HCT116 (cell line): ENCODE data around the gene DIP2A.

Experiments
- ATF3 ChIP-seq: IDR thresholded peaks from 2 replicates; pipeline ENCODE4 v1.6.1; 2012
- CEBPB ChIP-seq: IDR thresholded peaks from 2 replicates; pipeline ENCODE4 v1.6.1; 2012; ENCODE audit warnings: low read depth
- CTCF ChIP-seq, 3 experiments: fragments of 200-600 bp in 1 of 3; sonication (generic) in 1 of 3; IDR thresholded peaks in 2 of 3; conservative IDR thresholded peaks in 1 of 3; 2 replicates each; pipeline ENCODE4 v1.5.1; 2012 to 2017; ENCODE audit warnings: low read depth in 2 of 3, low read length in 2 of 3, antibody characterized with exemption in 1 of 3, borderline replicate concordance in 1 of 3, control low read depth in 1 of 3, mild to moderate bottlenecking in 1 of 3, mixed read lengths in 1 of 3, mixed run types in 1 of 3, moderate library complexity in 1 of 3; ENCODE audit not compliant: insufficient read depth in 1 of 3
- EZH2 ChIP-seq: fragments of 200-600 bp; sonication (generic); IDR thresholded peaks from 2 replicates; pipeline ENCODE4 v1.6.1; 2017; ENCODE audit warnings: antibody characterized with exemption, mixed run types
- MAX ChIP-seq: IDR thresholded peaks from 2 replicates; pipeline ENCODE4 v1.6.1; 2012
- POLR2A ChIP-seq: IDR thresholded peaks from 2 replicates; pipeline ENCODE4 v1.7.0; 2011; ENCODE audit warnings: borderline replicate concordance; ENCODE audit not compliant: insufficient read depth, insufficient read length; ENCODE audit errors: extremely low read depth
- POLR2AphosphoS5 ChIP-seq: IDR thresholded peaks from 2 replicates; pipeline ENCODE4 v1.6.1; 2011; ENCODE audit warnings: mild to moderate bottlenecking, low read depth, low read length, moderate library complexity
- RAD21 ChIP-seq: IDR thresholded peaks from 2 replicates; pipeline ENCODE4 v1.6.1; 2012; ENCODE audit warnings: low read depth, mild to moderate bottlenecking
- SIN3A ChIP-seq: IDR thresholded peaks from 2 replicates; pipeline ENCODE4 v1.6.1; 2012; ENCODE audit warnings: low read depth
- SP1 ChIP-seq: IDR thresholded peaks from 2 replicates; pipeline ENCODE4 v1.6.1; 2012; ENCODE audit warnings: low read depth
- SRF ChIP-seq: IDR thresholded peaks from 2 replicates; pipeline ENCODE4 v1.6.1; 2012; ENCODE audit warnings: low read depth
- YY1 ChIP-seq: IDR thresholded peaks from 2 replicates; pipeline ENCODE4 v1.6.1; 2011; ENCODE audit warnings: low read length, low read depth, moderate library complexity, mild to moderate bottlenecking; ENCODE audit not compliant: insufficient replicate concordance; ENCODE audit errors: extremely low read depth

GRCh38 chr21:46454634-46455390 is 3.9 kb upstream of the DIP2A start:
- TF ChIP-seq SP1, result no peak
- no peak for TF ChIP-seq POLR2A
- no peak for TF ChIP-seq CTCF (IDR thresholded peaks at IDR 0.05 in 2 of 3, conservative IDR thresholded peaks at IDR 0.05 in 1 of 3; ENCODE audit: borderline replicate concordance in 1 of 3, insufficient read depth in 1 of 3, low read depth in 2 of 3, low read length in 2 of 3)
- TF ChIP-seq POLR2AphosphoS5, result no peak
- no peak for TF ChIP-seq MAX
- TF ChIP-seq SRF, result no peak
- TF ChIP-seq EZH2, result no peak
- TF ChIP-seq RAD21, result no peak
- TF ChIP-seq CEBPB, result no peak
- no peak for TF ChIP-seq SIN3A
- TF ChIP-seq YY1, result no peak
- no peak for TF ChIP-seq ATF3
